ENCODE measurements around the gene ZNF433.

GRCh38 chr19:11964858-11965645 lies 70.4 kb downstream of the ZNF433 start, which contains the start of gene ZNF763:
- no peak for TF ChIP-seq CTCF (IDR thresholded peaks at IDR 0.05)
- no peak for TF ChIP-seq EZH2 (IDR thresholded peaks at IDR 0.05)

Measured in neural progenitor cell (in vitro differentiated cells).